ENCODE data around the gene LMO7.

GRCh38 chr13:75804054-75804453 lies 167.9 kb downstream of the LMO7 start:
- TF ChIP-seq CTCF (IDR thresholded peaks at IDR 0.05): no peak
- TF ChIP-seq POLR2A (IDR thresholded peaks at IDR 0.05): no peak
- no peak for TF ChIP-seq POLR2AphosphoS5 (IDR thresholded peaks at IDR 0.05)

Measured in breast epithelium (tissue), 3 donors.